GM12874 (cell line): ENCODE measurements around the gene GGA2.

ENCODE experiments used
- TF ChIP-seq, protein P1 (sequence below): IDR thresholded peaks from 2 replicates; pipeline ENCODE4 v1.5.1; 2011; ENCODE audit warnings: low read depth, mild to moderate bottlenecking, control low read depth, low read length, moderate library complexity; ENCODE audit not compliant: insufficient read depth

Gene GGA2

GRCh38 chr16:23486480-23486879 is 23.8 kb downstream of the GGA2 start:
- TF ChIP-seq, protein P1, sequence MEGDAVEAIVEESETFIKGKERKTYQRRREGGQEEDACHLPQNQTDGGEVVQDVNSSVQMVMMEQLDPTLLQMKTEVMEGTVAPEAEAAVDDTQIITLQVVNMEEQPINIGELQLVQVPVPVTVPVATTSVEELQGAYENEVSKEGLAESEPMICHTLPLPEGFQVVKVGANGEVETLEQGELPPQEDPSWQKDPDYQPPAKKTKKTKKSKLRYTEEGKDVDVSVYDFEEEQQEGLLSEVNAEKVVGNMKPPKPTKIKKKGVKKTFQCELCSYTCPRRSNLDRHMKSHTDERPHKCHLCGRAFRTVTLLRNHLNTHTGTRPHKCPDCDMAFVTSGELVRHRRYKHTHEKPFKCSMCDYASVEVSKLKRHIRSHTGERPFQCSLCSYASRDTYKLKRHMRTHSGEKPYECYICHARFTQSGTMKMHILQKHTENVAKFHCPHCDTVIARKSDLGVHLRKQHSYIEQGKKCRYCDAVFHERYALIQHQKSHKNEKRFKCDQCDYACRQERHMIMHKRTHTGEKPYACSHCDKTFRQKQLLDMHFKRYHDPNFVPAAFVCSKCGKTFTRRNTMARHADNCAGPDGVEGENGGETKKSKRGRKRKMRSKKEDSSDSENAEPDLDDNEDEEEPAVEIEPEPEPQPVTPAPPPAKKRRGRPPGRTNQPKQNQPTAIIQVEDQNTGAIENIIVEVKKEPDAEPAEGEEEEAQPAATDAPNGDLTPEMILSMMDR = no peak

DNA sequence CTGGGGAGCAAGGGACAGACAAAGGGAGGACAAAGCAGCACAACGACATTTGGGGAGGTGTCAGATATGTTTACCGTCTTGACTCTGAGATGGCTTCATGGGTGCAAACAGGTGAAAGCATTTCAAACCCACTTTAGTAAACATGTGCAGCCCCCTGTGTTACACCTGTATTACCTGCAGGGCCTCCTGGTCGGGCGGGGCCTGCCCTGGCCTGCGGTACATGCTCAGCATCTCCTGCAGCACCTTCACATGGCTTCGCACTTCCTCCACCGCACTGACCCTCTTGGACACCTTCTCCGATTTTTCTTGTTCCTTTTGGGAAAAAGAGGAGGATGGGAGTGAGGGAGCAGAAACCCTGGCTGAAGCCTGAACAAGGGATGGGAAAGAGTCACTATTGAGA is 24.5 kb downstream of the GGA2 start:
- TF ChIP-seq, protein P1 = no peak

DNA sequence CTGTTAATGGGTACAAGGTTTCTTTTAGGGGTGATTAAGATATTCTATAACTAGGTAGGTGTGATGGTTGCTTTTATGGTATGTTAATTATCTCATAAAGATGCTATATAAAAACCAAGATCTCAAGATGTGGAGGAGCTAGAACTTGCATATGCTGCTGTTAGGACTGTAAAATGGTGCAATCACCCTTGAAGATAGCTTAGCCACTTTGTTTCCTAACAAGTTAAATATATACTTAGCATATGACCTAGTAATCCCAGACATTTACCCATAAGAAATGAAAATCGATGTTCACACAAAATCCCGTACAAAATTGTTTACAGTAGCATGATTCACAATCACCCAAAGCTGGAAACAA is 25.1 kb downstream of the GGA2 start:
- TF ChIP-seq, protein P1 = no peak

- TF ChIP-seq, protein P1 = no peak
Observed at GRCh38 chr16:23484510-23485256, 25.6 kb downstream of the GGA2 start.

GRCh38 chr16:23482778-23483177 is 27.5 kb downstream of the GGA2 start:
- TF ChIP-seq, protein P1 = no peak

DNA sequence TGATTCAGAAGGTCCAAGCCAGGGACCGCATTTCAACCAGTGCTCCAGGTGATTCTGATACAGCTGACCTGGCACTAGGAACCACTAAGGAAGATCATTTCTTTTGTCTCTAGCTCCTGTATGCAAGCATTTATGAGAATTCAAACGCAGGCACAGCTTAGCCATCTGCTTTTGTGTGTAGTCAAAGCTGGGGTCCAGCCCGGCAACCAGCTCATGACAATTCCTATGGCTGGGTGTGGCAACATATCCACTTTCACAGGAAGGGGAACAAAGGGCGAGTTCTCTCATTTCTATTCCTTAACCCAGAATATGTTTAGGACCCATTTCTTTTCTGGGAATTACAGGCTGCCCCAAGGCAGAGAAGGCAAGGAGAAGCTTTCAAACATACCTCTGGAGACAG is 30.0 kb downstream of the GGA2 start:
- TF ChIP-seq, protein P1 = no peak

- TF ChIP-seq, protein P1 = no peak
Observed at GRCh38 chr16:23479138-23479537, 31.2 kb downstream of the GGA2 start.
